Right atrium auricular region (tissue), 2 donors: ENCODE data around the gene GPRC5A. TPM values are rescaled to one million over a fixed set of nuclear protein-coding genes. Genes with fewer than 3 reads are reported as not detected.
"Not testable (repeated sequence)": the region's sequence is repeated elsewhere in the genome, so short reads cannot be mapped to it uniquely, and the experiment has no call there.

ENCODE experiments used
- DNase-seq: peaks from one replicate; pipeline ENCODE4 v3.0.0-alpha.2; 2019; ENCODE audit warnings: low spot score
- H3K27ac ChIP-seq, 2 donors: fragments of 200-600 bp; sonication (generic); 1 replicate in 1 of 2; 2 replicates in 1 of 2; pipeline ENCODE4 v1.5.1; 2016 to 2019
- H3K27me3 ChIP-seq, 2 donors: fragments of 200-600 bp; sonication (generic); one replicate each; pipeline versions ENCODE4 v1.5.1 to v1.6.0; 2017 to 2019
- H3K36me3 ChIP-seq: fragments of 200-600 bp; sonication (generic); one replicate; pipeline ENCODE4 v1.5.1; 2016
- H3K4me1 ChIP-seq, 2 donors: fragments of 200-600 bp; sonication (generic); one replicate each; pipeline versions ENCODE4 v1.5.1 to v1.6.0; 2017 to 2019
- H3K4me3 ChIP-seq, 2 donors: fragments of 200-600 bp; sonication (generic); 1 replicate in 1 of 2; 2 replicates in 1 of 2; pipeline ENCODE4 v1.5.1; 2017 to 2019; ENCODE audit warnings: mild to moderate bottlenecking in 1 of 2, moderate library complexity in 1 of 2
- H3K9me3 ChIP-seq, 2 donors: fragments of 200-600 bp; sonication (generic); one replicate each; pipeline ENCODE4 v1.5.1; 2019
- CTCF ChIP-seq, 2 donors: fragments of 200-600 bp; sonication (generic); IDR thresholded peaks; one replicate each; pipeline ENCODE4 v1.5.1; 2019; ENCODE audit warnings: antibody characterized with exemption in 2 of 2
- total RNA-seq, 2 donors: library from RNA; depleted of rRNA; stranded (reverse); fragments of >200 nt; gene quantifications; one replicate each; pipeline ENCODE4 v1.1.0, GENCODE V29; 2016

The GPRC5A gene
- total RNA-seq, 2 donors from 2014 or later: 10.1 to 14.3 TPM

GRCh38 chr12:12874029-12874428, 17.3 kb upstream of the GPRC5A start:
- H3K27ac ChIP-seq: no peak overlapping the region
- H3K4me3 ChIP-seq: no peak overlapping the region
- no peak for TF ChIP-seq CTCF (IDR thresholded peaks at IDR 0.05)
- no peaks in the 10 kb centered on the region for H3K4me1 ChIP-seq
- no peaks in the 10 kb centered on the region for H3K36me3 ChIP-seq
- no peaks in the 10 kb centered on the region for H3K9me3 ChIP-seq
- H3K27me3 ChIP-seq: no peaks in the 10 kb centered on the region
- DNase-seq: no peak

GRCh38 chr12:12875301-12875700, 16.1 kb upstream of the GPRC5A start:
- not testable (repeated sequence) for H3K36me3 ChIP-seq, DNase-seq, H3K9me3 ChIP-seq, H3K4me3 ChIP-seq, H3K27ac ChIP-seq, H3K4me1 ChIP-seq, H3K27me3 ChIP-seq

- Histone ChIP-seq H3K4me1 (no peaks in the 10 kb centered on the region), H3K9me3 (no peaks in the 10 kb centered on the region), H3K36me3 (no peaks in the 10 kb centered on the region), H3K27ac (no peak overlapping the region), H3K27me3 (no peaks in the 10 kb centered on the region), H3K4me3 (no peak overlapping the region)
- no peak for DNase-seq
- no peak for TF ChIP-seq CTCF (IDR thresholded peaks at IDR 0.05)
Observed at GRCh38 chr12:12877153-12877768, 14.1 kb upstream of the GPRC5A start.

GRCh38 chr12:12877781-12878455, 13.4 kb upstream of the GPRC5A start:
- H3K36me3 ChIP-seq: no peaks in the 10 kb centered on the region
- H3K27me3 ChIP-seq: no peaks in the 10 kb centered on the region
- no peak overlapping the region for H3K4me3 ChIP-seq
- no peaks in the 10 kb centered on the region for H3K4me1 ChIP-seq
- no peak for TF ChIP-seq CTCF (IDR thresholded peaks at IDR 0.05)
- H3K27ac ChIP-seq: no peak overlapping the region
- DNase-seq: no peak
- no peaks in the 10 kb centered on the region for H3K9me3 ChIP-seq

- Histone ChIP-seq H3K36me3 (no peaks in the 10 kb centered on the region), H3K27me3 (no peaks in the 10 kb centered on the region), H3K4me1 (no peaks in the 10 kb centered on the region), H3K4me3 (no peak overlapping the region), H3K27ac (no peak overlapping the region), H3K9me3 (no peaks in the 10 kb centered on the region)
- no peak for DNase-seq
- TF ChIP-seq CTCF (IDR thresholded peaks at IDR 0.05): no peak
Observed at GRCh38 chr12:12880537-12880936, 10.8 kb upstream of the GPRC5A start.

- no peak for TF ChIP-seq CTCF (IDR thresholded peaks at IDR 0.05)
- Histone ChIP-seq H3K9me3 (no peaks in the 10 kb centered on the region), H3K27me3 (no peaks in the 10 kb centered on the region), H3K36me3 (no peaks in the 10 kb centered on the region), H3K4me3 (no peak overlapping the region), H3K4me1 (no peaks in the 10 kb centered on the region), H3K27ac (no peak overlapping the region)
- DNase-seq: no peak
Observed at GRCh38 chr12:12881151-12881909, 10.0 kb upstream of the GPRC5A start.
